Smooth muscle cell (in vitro differentiated cells): Measurements from ENCODE around the gene LRRC10B. TPM values are rescaled to one million over a fixed set of nuclear protein-coding genes. Genes with fewer than 3 reads are reported as not detected.

Experiments used
- DNase-seq: peaks from one replicate; lab custom pipeline; 2025; ENCODE audit not compliant: unreplicated experiment; lab: John Stamatoyannopoulos, UW
- H2AFZ ChIP-seq: fragments of 200-600 bp; sonication (generic); 2 replicates; pipeline ENCODE4 v1.6.0; 2016; ENCODE audit warnings: antibody characterized with exemption, low read depth, mild to moderate bottlenecking
- H3F3A ChIP-seq: fragments of 200-600 bp; sonication (generic); 2 replicates; pipeline ENCODE4 v1.6.0; 2017; ENCODE audit warnings: antibody characterized with exemption, low read depth
- H3K27ac ChIP-seq: fragments of 200-600 bp; sonication (generic); 2 replicates; pipeline ENCODE4 v1.5.1; 2016; ENCODE audit warnings: low read depth, mild to moderate bottlenecking
- H3K27me3 ChIP-seq: fragments of 200-600 bp; sonication (generic); 2 replicates; pipeline ENCODE4 v1.6.1; 2016; ENCODE audit warnings: low read depth, mild to moderate bottlenecking
- H3K36me3 ChIP-seq: fragments of 200-600 bp; sonication (generic); 2 replicates; pipeline ENCODE4 v1.5.1; 2016; ENCODE audit warnings: low read depth
- H3K4me1 ChIP-seq: fragments of 200-600 bp; sonication (generic); 2 replicates; pipeline ENCODE4 v1.5.1; 2016; ENCODE audit warnings: low read depth
- H3K4me2 ChIP-seq: fragments of 200-600 bp; sonication (generic); 2 replicates; pipeline ENCODE4 v1.6.0; 2016; ENCODE audit warnings: mild to moderate bottlenecking
- H3K4me3 ChIP-seq: fragments of 200-600 bp; sonication (generic); 2 replicates; pipeline ENCODE4 v1.5.1; 2016; ENCODE audit warnings: mild to moderate bottlenecking
- H3K79me2 ChIP-seq: fragments of 200-600 bp; sonication (generic); 2 replicates; pipeline ENCODE4 v1.6.0; 2016; ENCODE audit warnings: low read depth, mild to moderate bottlenecking
- H3K9ac ChIP-seq: fragments of 200-600 bp; sonication (generic); 2 replicates; pipeline ENCODE4 v1.6.0; 2016; ENCODE audit warnings: low read depth
- H3K9me3 ChIP-seq: fragments of 200-600 bp; sonication (generic); replicated peaks from 2 replicates; pipeline ENCODE4 v1.5.1; 2016; ENCODE audit warnings: low read depth
- H4K20me1 ChIP-seq: fragments of 200-600 bp; sonication (generic); 2 replicates; pipeline ENCODE4 v1.6.0; 2016; ENCODE audit warnings: low read depth
- CTCF ChIP-seq: fragments of 200-600 bp; sonication (generic); IDR thresholded peaks from 2 replicates; pipeline ENCODE4 v1.5.1; 2017; ENCODE audit warnings: borderline replicate concordance, mild to moderate bottlenecking, antibody characterized with exemption; ENCODE audit not compliant: insufficient read depth, poor library complexity, severe bottlenecking
- WGBS: methylation state at CpG from one replicate; pipeline ENCODE4 v1.1.7; 2016; ENCODE audit warnings: low lambda C conversion rate; 5-methylcytosine and 5-hydroxymethylcytosine counted together
- polyA plus RNA-seq: library from polyadenylated mRNA; unstranded; fragments of >200 nt; fragmentation: Nextera tagmentation; extraction: Ambion mirVana; gene quantifications from 2 replicates; pipeline ENCODE4 v1.2.1, GENCODE V29; 2016
- total RNA-seq: library from RNA; depleted of rRNA; stranded (reverse); fragments of >200 nt; gene quantifications from 2 replicates; pipeline ENCODE4 v1.2.3, GENCODE V29; 2014

LRRC10B gene
- total and polyA plus RNA-seq, 2 experiments from 2014 or later = 0.11 to 2.2 TPM

- no peak overlapping the region for H3K4me3 ChIP-seq
- no peak for TF ChIP-seq CTCF
- no peaks in the 10 kb centered on the region for H3K4me1 ChIP-seq
- H3K9me3 ChIP-seq = no peaks in the 10 kb centered on the region
- 64% methylated on average over 3 of the region's 3 CpGs for WGBS
- H4K20me1 ChIP-seq = no peaks in the 10 kb centered on the region
- no peaks in the 10 kb centered on the region for H3K27me3 ChIP-seq
- H3K27ac ChIP-seq = no peak overlapping the region
- H3K9ac ChIP-seq = no peak overlapping the region
- no peaks in the 10 kb centered on the region for H3K36me3 ChIP-seq
- no peak overlapping the region for H2AFZ ChIP-seq
- H3K79me2 ChIP-seq = no peaks in the 10 kb centered on the region
- no peak for DNase-seq
- no peaks in the 10 kb centered on the region for H3F3A ChIP-seq
- H3K4me2 ChIP-seq = no peak overlapping the region
These were observed 22.5 kb downstream of the LRRC10B start for GRCh38 chr11:61531044-61531443.

- Histone ChIP-seq H3K9me3 (no peaks in the 10 kb centered on the region), H3K36me3 (no peaks in the 10 kb centered on the region), H3K4me2 (no peak overlapping the region), H3K27me3 (no peaks in the 10 kb centered on the region), H3F3A (no peaks in the 10 kb centered on the region), H2AFZ (no peak overlapping the region), H3K79me2 (no peaks in the 10 kb centered on the region), H3K27ac (no peak overlapping the region), H3K9ac (no peak overlapping the region), H3K4me1 (no peaks in the 10 kb centered on the region), H4K20me1 (no peaks in the 10 kb centered on the region), H3K4me3 (no peak overlapping the region)
- no peak for DNase-seq
- TF ChIP-seq CTCF = peak; percentile 77
- 78% methylated on average over 10 of the region's 10 CpGs for WGBS
These were observed 23.8 kb downstream of the LRRC10B start for GRCh38 chr11:61532134-61533038.

- no peak for TF ChIP-seq CTCF
- Histone ChIP-seq H3F3A (no peaks in the 10 kb centered on the region), H3K27me3 (no peaks in the 10 kb centered on the region), H3K9ac (no peak overlapping the region), H3K9me3 (no peaks in the 10 kb centered on the region), H3K36me3 (no peaks in the 10 kb centered on the region), H4K20me1 (no peaks in the 10 kb centered on the region), H2AFZ (no peak overlapping the region), H3K27ac (no peak overlapping the region), H3K79me2 (no peaks in the 10 kb centered on the region), H3K4me3 (no peak overlapping the region), H3K4me2 (no peak overlapping the region), H3K4me1 (no peaks in the 10 kb centered on the region)
- WGBS = 95% methylated on average over 16 of the region's 16 CpGs
- no peak for DNase-seq
These were observed 24.5 kb downstream of the LRRC10B start for GRCh38 chr11:61533039-61533375.

GRCh38 chr11:61533401-61533800 lies 24.9 kb downstream of the LRRC10B start:
- no peaks in the 10 kb centered on the region for H3F3A ChIP-seq
- H3K4me1 ChIP-seq = no peaks in the 10 kb centered on the region
- 83% methylated on average over 8 of the region's 8 CpGs for WGBS
- no peak overlapping the region for H3K4me2 ChIP-seq
- no peak for TF ChIP-seq CTCF
- no peaks in the 10 kb centered on the region for H3K27me3 ChIP-seq
- no peaks in the 10 kb centered on the region for H4K20me1 ChIP-seq
- no peak overlapping the region for H2AFZ ChIP-seq
- no peak overlapping the region for H3K9ac ChIP-seq
- H3K36me3 ChIP-seq = no peaks in the 10 kb centered on the region
- H3K9me3 ChIP-seq = no peaks in the 10 kb centered on the region
- no peak overlapping the region for H3K27ac ChIP-seq
- no peaks in the 10 kb centered on the region for H3K79me2 ChIP-seq
- no peak overlapping the region for H3K4me3 ChIP-seq
- no peak for DNase-seq
